Measurements from ENCODE around the gene HSPA1B. TPM values are rescaled to one million over a fixed set of nuclear protein-coding genes. Genes with fewer than 3 reads are reported as not detected.

Gene HSPA1B
- 125 and 135 TPM in 2 replicates for polyA plus RNA-seq (2013)

- H3K9ac ChIP-seq (ENCODE audit: low read length), result peak within 1 kb of the TSS; percentile 41
- H3K4me1 ChIP-seq (ENCODE audit: control insufficient read depth in 1 of 2, insufficient read depth in 2 of 2, low read length in 2 of 2), result peaks cover 13 to 20% of the 10 kb centered on the region in 2 experiments
- H3K23ac ChIP-seq (ENCODE audit: low read length), result no peak within 1 kb of the TSS
- no peaks in the 10 kb centered on the region for H3K36me3 ChIP-seq (ENCODE audit: control insufficient read depth in 1 of 2, insufficient read depth in 2 of 2, low read length in 2 of 2)
- no peak within 1 kb of the TSS for H2BK12ac ChIP-seq (ENCODE audit: low read length)
- H2AFZ ChIP-seq (ENCODE audit: insufficient read depth, low read length, poor library complexity), result peak within 1 kb of the TSS; percentile 9
- H2BK120ac ChIP-seq (ENCODE audit: insufficient read depth, low read length, poor library complexity), result peak within 1 kb of the TSS; percentile 48
- peak within 1 kb of the TSS; percentile 75 for H2BK5ac ChIP-seq (ENCODE audit: low read depth, low read length, poor library complexity)
- peak within 1 kb of the TSS; percentile 86 for H3K14ac ChIP-seq (ENCODE audit: low read length)
- no peaks in the 10 kb centered on the region for H3K27me3 ChIP-seq (ENCODE audit: insufficient read depth, low read length)
- H3K4me3 ChIP-seq (ENCODE audit: low read depth, low read length), result peak within 1 kb of the TSS; percentile 68
- H3K27ac ChIP-seq (ENCODE audit: low read depth, low read length), result peak within 1 kb of the TSS; percentile 77
- H4K8ac ChIP-seq (ENCODE audit: low read depth, low read length), result peak within 1 kb of the TSS; percentile 60
- H4K12ac ChIP-seq (ENCODE audit: low read depth, low read length), result no peak within 1 kb of the TSS
- H3K79me2 ChIP-seq (ENCODE audit: control insufficient read depth, insufficient read depth, low read length, poor library complexity), result peaks cover 7% of the 10 kb centered on the region
- H3K18ac ChIP-seq (ENCODE audit: low read length), result no peak within 1 kb of the TSS
- H2AK5ac ChIP-seq (ENCODE audit: low read length), result no peak within 1 kb of the TSS
- peaks cover 15% of the 10 kb centered on the region for H3K79me1 ChIP-seq (ENCODE audit: low read length)
- peak within 1 kb of the TSS; percentile 62 for H3K4me2 ChIP-seq (ENCODE audit: low read length)
- DNase-seq, result peak; percentile 99 to 100
- peak within 1 kb of the TSS; percentile 78 for H4K91ac ChIP-seq (ENCODE audit: low read depth, low read length)
- no peak within 1 kb of the TSS for H3K4ac ChIP-seq (ENCODE audit: low read depth, low read length)
- no CpG with 5 or more reads among the region's 56 CpGs for WGBS (ENCODE audit: extremely low coverage, insufficient coverage, insufficient read length)
- no peaks in the 10 kb centered on the region for H3K9me3 ChIP-seq (ENCODE audit: insufficient read depth, low read depth, low read length)
These were observed at the start of gene HSPA1B for GRCh38 chr6:31827286-31828079. TSS of gene HSPA1B (plus strand) at chr6:31827738. CDS start at chr6:31827951, 213 bp downstream.

GRCh38 chr6:31778193-31778592, 49.3 kb upstream of the HSPA1B start:
- H3K4me3 ChIP-seq (ENCODE audit: low read depth, low read length), result no peak overlapping the region
- no peak overlapping the region for H2BK5ac ChIP-seq (ENCODE audit: low read depth, low read length, poor library complexity)
- no peaks in the 10 kb centered on the region for H3K9me3 ChIP-seq (ENCODE audit: insufficient read depth, low read depth, low read length)
- H4K12ac ChIP-seq (ENCODE audit: low read depth, low read length), result no peak overlapping the region
- no peak overlapping the region for H3K4me2 ChIP-seq (ENCODE audit: low read length)
- H3K27me3 ChIP-seq (ENCODE audit: insufficient read depth, low read length), result no peaks in the 10 kb centered on the region
- H3K14ac ChIP-seq (ENCODE audit: low read length), result no peak overlapping the region
- H3K27ac ChIP-seq (ENCODE audit: low read depth, low read length), result no peak overlapping the region
- no peak overlapping the region for H3K9ac ChIP-seq (ENCODE audit: low read length)
- H3K18ac ChIP-seq (ENCODE audit: low read length), result no peak overlapping the region
- no peak overlapping the region for H3K23ac ChIP-seq (ENCODE audit: low read length)
- no CpG with 5 or more reads among the region's 5 CpGs for WGBS (ENCODE audit: extremely low coverage, insufficient coverage, insufficient read length)
- H2AK5ac ChIP-seq (ENCODE audit: low read length), result no peak overlapping the region
- no peak overlapping the region for H2BK12ac ChIP-seq (ENCODE audit: low read length)
- no peak overlapping the region for H3K4ac ChIP-seq (ENCODE audit: low read depth, low read length)
- H3K79me1 ChIP-seq (ENCODE audit: low read length), result no peaks in the 10 kb centered on the region
- H2AFZ ChIP-seq (ENCODE audit: insufficient read depth, low read length, poor library complexity), result no peak overlapping the region
- H2BK120ac ChIP-seq (ENCODE audit: insufficient read depth, low read length, poor library complexity), result no peak overlapping the region
- peaks cover 0 to 10% of the 10 kb centered on the region in 2 experiments for H3K4me1 ChIP-seq (ENCODE audit: control insufficient read depth in 1 of 2, insufficient read depth in 2 of 2, low read length in 2 of 2)
- H4K91ac ChIP-seq (ENCODE audit: low read depth, low read length), result no peak overlapping the region
- no peaks in the 10 kb centered on the region for H3K79me2 ChIP-seq (ENCODE audit: control insufficient read depth, insufficient read depth, low read length, poor library complexity)
- no peak overlapping the region for H4K8ac ChIP-seq (ENCODE audit: low read depth, low read length)
- peaks cover 51 to 57% of the 10 kb centered on the region in 2 experiments for H3K36me3 ChIP-seq (ENCODE audit: control insufficient read depth in 1 of 2, insufficient read depth in 2 of 2, low read length in 2 of 2)
- DNase-seq, result no peak

- H2BK12ac ChIP-seq (ENCODE audit: low read length), result no peak overlapping the region
- no peak overlapping the region for H4K8ac ChIP-seq (ENCODE audit: low read depth, low read length)
- no peak overlapping the region for H2AK5ac ChIP-seq (ENCODE audit: low read length)
- H3K18ac ChIP-seq (ENCODE audit: low read length), result no peak overlapping the region
- H3K14ac ChIP-seq (ENCODE audit: low read length), result no peak overlapping the region
- no peak overlapping the region for H3K4ac ChIP-seq (ENCODE audit: low read depth, low read length)
- no peaks in the 10 kb centered on the region for H3K9me3 ChIP-seq (ENCODE audit: insufficient read depth, low read depth, low read length)
- WGBS (ENCODE audit: extremely low coverage, insufficient coverage, insufficient read length), result no CpG with 5 or more reads among the region's 43 CpGs
- H3K9ac ChIP-seq (ENCODE audit: low read length), result no peak overlapping the region
- H3K23ac ChIP-seq (ENCODE audit: low read length), result no peak overlapping the region
- no peak overlapping the region for H3K4me3 ChIP-seq (ENCODE audit: low read depth, low read length)
- no peak overlapping the region for H3K4me2 ChIP-seq (ENCODE audit: low read length)
- H3K4me1 ChIP-seq (ENCODE audit: control insufficient read depth in 1 of 2, insufficient read depth in 2 of 2, low read length in 2 of 2), result peaks cover 0 to 10% of the 10 kb centered on the region in 2 experiments
- DNase-seq, result no peak
- no peak overlapping the region for H2BK5ac ChIP-seq (ENCODE audit: low read depth, low read length, poor library complexity)
- H3K79me2 ChIP-seq (ENCODE audit: control insufficient read depth, insufficient read depth, low read length, poor library complexity), result no peaks in the 10 kb centered on the region
- no peaks in the 10 kb centered on the region for H3K79me1 ChIP-seq (ENCODE audit: low read length)
- H4K12ac ChIP-seq (ENCODE audit: low read depth, low read length), result no peak overlapping the region
- H2BK120ac ChIP-seq (ENCODE audit: insufficient read depth, low read length, poor library complexity), result no peak overlapping the region
- no peak overlapping the region for H2AFZ ChIP-seq (ENCODE audit: insufficient read depth, low read length, poor library complexity)
- no peaks in the 10 kb centered on the region for H3K27me3 ChIP-seq (ENCODE audit: insufficient read depth, low read length)
- H3K27ac ChIP-seq (ENCODE audit: low read depth, low read length), result no peak overlapping the region
- no peak overlapping the region for H4K91ac ChIP-seq (ENCODE audit: low read depth, low read length)
- peaks cover 56 to 61% of the 10 kb centered on the region in 2 experiments for H3K36me3 ChIP-seq (ENCODE audit: control insufficient read depth in 1 of 2, insufficient read depth in 2 of 2, low read length in 2 of 2)
These were observed 48.3 kb upstream of the HSPA1B start for GRCh38 chr6:31778999-31779885.

- no peak overlapping the region for H2AK5ac ChIP-seq (ENCODE audit: low read length)
- H3K4ac ChIP-seq (ENCODE audit: low read depth, low read length), result no peak overlapping the region
- no peak overlapping the region for H3K4me2 ChIP-seq (ENCODE audit: low read length)
- no peak overlapping the region for H3K4me3 ChIP-seq (ENCODE audit: low read depth, low read length)
- H3K79me2 ChIP-seq (ENCODE audit: control insufficient read depth, insufficient read depth, low read length, poor library complexity), result no peaks in the 10 kb centered on the region
- WGBS (ENCODE audit: extremely low coverage, insufficient coverage, insufficient read length), result no CpG with 5 or more reads among the region's 10 CpGs
- H4K8ac ChIP-seq (ENCODE audit: low read depth, low read length), result no peak overlapping the region
- H4K91ac ChIP-seq (ENCODE audit: low read depth, low read length), result no peak overlapping the region
- no peak overlapping the region for H4K12ac ChIP-seq (ENCODE audit: low read depth, low read length)
- no peak overlapping the region for H3K9ac ChIP-seq (ENCODE audit: low read length)
- no peak overlapping the region for H3K23ac ChIP-seq (ENCODE audit: low read length)
- peaks cover 0 to 10% of the 10 kb centered on the region in 2 experiments for H3K4me1 ChIP-seq (ENCODE audit: control insufficient read depth in 1 of 2, insufficient read depth in 2 of 2, low read length in 2 of 2)
- H3K14ac ChIP-seq (ENCODE audit: low read length), result no peak overlapping the region
- no peak overlapping the region for H2BK5ac ChIP-seq (ENCODE audit: low read depth, low read length, poor library complexity)
- DNase-seq, result no peak
- H3K27ac ChIP-seq (ENCODE audit: low read depth, low read length), result no peak overlapping the region
- no peak overlapping the region for H2AFZ ChIP-seq (ENCODE audit: insufficient read depth, low read length, poor library complexity)
- no peaks in the 10 kb centered on the region for H3K79me1 ChIP-seq (ENCODE audit: low read length)
- H2BK12ac ChIP-seq (ENCODE audit: low read length), result no peak overlapping the region
- H3K18ac ChIP-seq (ENCODE audit: low read length), result no peak overlapping the region
- H3K27me3 ChIP-seq (ENCODE audit: insufficient read depth, low read length), result no peaks in the 10 kb centered on the region
- no peak overlapping the region for H2BK120ac ChIP-seq (ENCODE audit: insufficient read depth, low read length, poor library complexity)
- peaks cover 62 to 68% of the 10 kb centered on the region in 2 experiments for H3K36me3 ChIP-seq (ENCODE audit: control insufficient read depth in 1 of 2, insufficient read depth in 2 of 2, low read length in 2 of 2)
- no peaks in the 10 kb centered on the region for H3K9me3 ChIP-seq (ENCODE audit: insufficient read depth, low read depth, low read length)
These were observed 47.6 kb upstream of the HSPA1B start for GRCh38 chr6:31779908-31780307.
